Measurements from ENCODE around the gene MECR.

MECR gene

GRCh38 chr1:29186252-29186651 is 44.5 kb downstream of the MECR start:
- no peak overlapping the region for H3K4me3 ChIP-seq (ENCODE audit: low read length)
- TF ChIP-seq, protein P1, sequence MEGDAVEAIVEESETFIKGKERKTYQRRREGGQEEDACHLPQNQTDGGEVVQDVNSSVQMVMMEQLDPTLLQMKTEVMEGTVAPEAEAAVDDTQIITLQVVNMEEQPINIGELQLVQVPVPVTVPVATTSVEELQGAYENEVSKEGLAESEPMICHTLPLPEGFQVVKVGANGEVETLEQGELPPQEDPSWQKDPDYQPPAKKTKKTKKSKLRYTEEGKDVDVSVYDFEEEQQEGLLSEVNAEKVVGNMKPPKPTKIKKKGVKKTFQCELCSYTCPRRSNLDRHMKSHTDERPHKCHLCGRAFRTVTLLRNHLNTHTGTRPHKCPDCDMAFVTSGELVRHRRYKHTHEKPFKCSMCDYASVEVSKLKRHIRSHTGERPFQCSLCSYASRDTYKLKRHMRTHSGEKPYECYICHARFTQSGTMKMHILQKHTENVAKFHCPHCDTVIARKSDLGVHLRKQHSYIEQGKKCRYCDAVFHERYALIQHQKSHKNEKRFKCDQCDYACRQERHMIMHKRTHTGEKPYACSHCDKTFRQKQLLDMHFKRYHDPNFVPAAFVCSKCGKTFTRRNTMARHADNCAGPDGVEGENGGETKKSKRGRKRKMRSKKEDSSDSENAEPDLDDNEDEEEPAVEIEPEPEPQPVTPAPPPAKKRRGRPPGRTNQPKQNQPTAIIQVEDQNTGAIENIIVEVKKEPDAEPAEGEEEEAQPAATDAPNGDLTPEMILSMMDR (IDR thresholded peaks at IDR 0.05; ENCODE audit: insufficient read depth, low read depth, low read length, missing control alignments), result no peak
- peak; percentile 76 for DNase-seq (ENCODE audit: low read depth)

- DNase-seq (ENCODE audit: low read depth), result no peak
- no peak overlapping the region for H3K4me3 ChIP-seq (ENCODE audit: low read length)
- TF ChIP-seq, protein P1 (IDR thresholded peaks at IDR 0.05; ENCODE audit: insufficient read depth, low read depth, low read length, missing control alignments), result no peak
Measured at GRCh38 chr1:29183287-29183686, 47.4 kb downstream of the MECR start.

DNA sequence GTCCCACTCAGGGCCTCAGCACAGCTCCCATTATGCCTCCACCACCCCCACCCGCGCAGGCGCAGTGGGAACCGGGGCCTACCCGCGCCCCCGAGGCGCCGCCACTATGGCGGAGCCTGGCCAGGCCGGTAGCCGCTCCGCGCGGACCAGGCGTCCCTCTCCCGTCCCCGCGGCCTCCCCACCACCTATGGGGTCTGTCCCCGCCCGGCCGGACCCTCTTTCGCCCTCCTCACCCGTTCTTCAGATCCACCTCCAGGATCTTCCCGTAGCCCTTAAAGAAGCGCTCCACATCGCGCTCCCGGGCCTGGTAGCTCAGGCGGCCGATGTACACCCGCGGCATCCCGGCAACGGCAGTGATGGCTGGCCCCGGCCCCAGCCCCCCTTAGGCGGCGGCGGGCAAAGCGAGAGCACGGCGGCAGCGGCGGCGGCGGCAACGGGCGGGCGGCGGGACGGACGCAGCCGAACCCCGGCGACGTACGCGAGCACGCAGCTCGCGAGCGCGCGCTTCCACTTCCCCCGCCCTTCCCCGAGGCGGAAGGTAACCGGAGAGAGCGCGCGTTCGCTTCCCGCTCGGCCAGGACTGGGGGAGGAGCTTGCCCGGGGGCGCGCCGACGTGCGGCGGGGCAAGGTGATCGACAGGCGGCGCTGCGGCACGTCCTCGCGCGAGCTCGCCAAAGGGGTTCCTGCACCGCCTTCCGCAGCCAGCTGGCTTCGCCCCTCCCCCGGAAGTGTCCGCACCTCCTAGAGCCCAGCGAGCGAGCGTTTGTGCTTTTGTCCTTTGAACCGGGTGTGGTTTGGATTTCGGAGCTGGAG is 49.1 kb downstream of the MECR start, which contains the start of gene SRSF4:
SRSF4 (minus strand) TSS at position 488 of the 813 bp plus-strand sequence; CDS start at position 340, 148 bp downstream.
- TF ChIP-seq, protein P1 (IDR thresholded peaks at IDR 0.05; ENCODE audit: insufficient read depth, low read depth, low read length, missing control alignments), result peak; percentile 29
- peak; percentile 99 for DNase-seq (ENCODE audit: low read depth)
- peak within 1 kb of the TSS; percentile 65 for H3K4me3 ChIP-seq (ENCODE audit: low read length)

DNA sequence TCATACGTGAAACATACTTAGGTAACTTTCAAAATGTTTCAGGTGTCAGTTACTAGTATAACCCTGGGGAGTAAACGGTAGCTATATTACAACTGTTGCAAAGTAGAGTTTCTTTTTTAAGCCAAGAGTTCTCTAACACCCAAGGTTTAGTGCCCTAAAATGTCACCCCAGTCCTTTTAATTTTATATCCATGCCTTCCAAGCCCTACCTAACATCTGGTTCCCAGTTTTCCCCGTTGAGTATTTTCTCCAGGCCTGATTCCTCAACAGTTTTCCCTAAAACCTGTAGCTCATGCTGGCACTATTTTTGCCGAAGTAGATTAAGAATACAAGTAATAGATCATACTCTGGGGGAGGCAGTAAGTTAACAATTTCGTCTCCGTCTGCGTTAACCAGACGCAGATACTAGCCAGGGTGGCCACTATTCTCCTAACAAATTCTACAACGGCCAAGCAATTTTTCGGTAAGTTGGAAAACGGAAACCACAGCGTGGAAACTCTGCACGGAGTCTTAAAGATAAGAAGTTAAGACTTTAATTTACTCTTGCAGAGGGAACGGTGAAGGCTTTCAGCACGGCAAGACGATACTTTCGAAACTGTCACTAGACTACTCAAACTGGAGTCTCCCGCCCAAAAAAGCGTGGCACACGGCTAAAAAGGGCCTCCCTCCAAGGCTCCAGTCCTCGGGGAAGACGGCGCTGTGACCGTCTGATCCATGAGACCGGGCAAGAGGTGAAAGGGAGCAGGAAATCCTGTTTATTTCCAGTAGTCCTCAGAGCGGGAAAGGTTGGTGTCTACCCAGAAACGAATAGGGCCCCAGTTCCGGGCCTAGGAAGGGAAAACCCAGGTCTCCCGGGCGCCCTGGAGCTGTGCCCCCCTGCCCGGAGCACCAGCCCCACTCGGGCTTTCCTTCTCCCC is 50.0 kb downstream of the MECR start:
- DNase-seq (ENCODE audit: low read depth), result peak; percentile 31
- TF ChIP-seq, protein P1 (IDR thresholded peaks at IDR 0.05; ENCODE audit: insufficient read depth, low read depth, low read length, missing control alignments), result no peak
- H3K4me3 ChIP-seq (ENCODE audit: low read length), result peak overlapping the region; percentile 65

DNA sequence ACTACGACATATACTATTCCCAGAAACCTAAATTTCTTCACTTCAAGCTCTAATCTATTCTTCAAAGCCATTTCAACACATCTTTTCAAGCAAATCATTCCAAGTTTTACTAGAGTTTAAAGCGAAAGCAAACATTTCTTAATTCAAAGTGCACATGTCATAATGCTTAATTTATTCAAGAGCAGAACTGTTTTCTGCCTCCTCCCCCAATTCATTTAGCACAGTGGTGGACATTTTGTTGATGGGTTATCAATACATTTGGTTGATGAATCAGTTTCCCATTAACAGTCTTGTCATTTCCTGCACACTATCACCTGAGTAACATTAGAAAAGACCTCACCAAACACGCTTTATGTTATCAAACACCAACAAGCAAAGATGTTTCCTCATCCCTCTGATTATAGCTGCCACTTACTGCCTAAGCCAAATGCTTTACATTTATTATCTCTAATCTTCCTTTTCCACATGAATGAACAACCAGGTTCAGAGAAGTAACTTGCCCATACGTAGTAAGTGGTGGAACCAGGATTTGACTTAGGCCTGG is 51.0 kb downstream of the MECR start:
- peak overlapping the region; percentile 65 for H3K4me3 ChIP-seq (ENCODE audit: low read length)
- no peak for DNase-seq (ENCODE audit: low read depth)
- TF ChIP-seq, protein P1 (IDR thresholded peaks at IDR 0.05; ENCODE audit: insufficient read depth, low read depth, low read length, missing control alignments), result no peak

- TF ChIP-seq, protein P1 (IDR thresholded peaks at IDR 0.05; ENCODE audit: insufficient read depth, low read depth, low read length, missing control alignments), result no peak
- no peak for DNase-seq (ENCODE audit: low read depth)
- H3K4me3 ChIP-seq (ENCODE audit: low read length), result no peak overlapping the region
Measured at GRCh38 chr1:29177022-29177705, 53.6 kb downstream of the MECR start.
